Thoracic aorta (tissue), 2 donors: Measurements from ENCODE around the gene NPTXR. TPM values are rescaled to one million over a fixed set of nuclear protein-coding genes. Genes with fewer than 3 reads are reported as not detected.

Experiments used
- ATAC-seq: fragments of 150-250 bp; one replicate; pipeline ENCODE4 v1.8.0; 2017; ENCODE audit warnings: low read depth; ENCODE audit not compliant: insufficient number of reproducible peaks, low FRiP score
- DNase-seq: peaks from one replicate; pipeline ENCODE4 v3.0.0-alpha.2; 2020; ENCODE audit warnings: low spot score
- H3K27ac ChIP-seq, 2 donors: fragments of 200-600 bp; sonication (generic); 1 replicate in 1 of 2; 2 replicates in 1 of 2; pipeline ENCODE4 v1.5.1; 2016; ENCODE audit warnings: mild to moderate bottlenecking in 2 of 2, moderate library complexity in 2 of 2
- H3K27me3 ChIP-seq: fragments of 200-600 bp; sonication (generic); replicated peaks from 2 replicates; pipeline ENCODE4 v1.6.0; 2016; ENCODE audit warnings: mild to moderate bottlenecking; ENCODE audit not compliant: insufficient read depth
- H3K36me3 ChIP-seq: fragments of 200-600 bp; sonication (generic); one replicate; pipeline ENCODE4 v1.5.1; 2016
- H3K4me1 ChIP-seq, 2 donors: fragments of 200-600 bp; sonication (generic); 1 replicate in 1 of 2; 2 replicates in 1 of 2; pipeline versions ENCODE4 v1.5.1 to v1.6.0; 2016; ENCODE audit warnings: low read depth in 2 of 2, mild to moderate bottlenecking in 1 of 2; ENCODE audit not compliant: control insufficient read depth in 1 of 2
- H3K4me3 ChIP-seq: fragments of 200-600 bp; sonication (generic); 2 replicates; pipeline ENCODE4 v1.5.1; 2016; ENCODE audit warnings: mild to moderate bottlenecking
- H3K9me3 ChIP-seq: fragments of 200-600 bp; sonication (generic); 2 replicates; pipeline ENCODE4 v1.5.1; 2016
- total RNA-seq, 2 donors: library from RNA; depleted of rRNA; stranded (reverse); fragments of >200 nt; gene quantifications; one replicate each; pipeline versions ENCODE4 v1.1.0 to v1.2.3, GENCODE V29; 2016
- TF ChIP-seq, protein P1 (sequence below): fragments of 200-600 bp; sonication (generic); IDR thresholded peaks from one replicate; pipeline ENCODE4 v1.5.1; 2019; ENCODE audit warnings: antibody characterized with exemption

NPTXR gene
- total RNA-seq, 2 donors from 2014 or later, result 29.3 to 50.8 TPM

DNA sequence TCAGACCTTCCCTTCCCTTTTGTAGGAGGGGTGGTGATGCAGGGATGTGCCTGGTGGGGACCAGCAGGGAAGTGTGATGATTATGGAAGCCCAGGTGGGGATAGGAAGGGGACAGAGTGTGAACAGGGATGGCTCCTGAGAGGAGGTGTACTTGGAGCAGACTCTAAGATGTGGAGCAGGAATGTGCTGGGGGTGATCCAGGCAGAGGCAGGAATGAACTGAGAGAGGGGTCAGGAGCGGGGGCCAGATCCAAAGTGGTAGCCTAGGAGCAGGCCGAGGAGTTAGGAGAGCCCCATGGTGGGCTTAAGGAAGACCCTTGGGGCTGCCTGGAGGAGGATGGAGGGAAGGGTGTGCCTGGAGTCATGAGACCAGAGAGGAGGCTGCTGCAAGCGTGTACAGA is 3.7 kb downstream of the NPTXR start:
- no peaks in the 10 kb centered on the region for H3K9me3 ChIP-seq
- no peak overlapping the region for H3K4me3 ChIP-seq
- H3K27me3 ChIP-seq, result no peaks in the 10 kb centered on the region
- no peak for ATAC-seq
- H3K27ac ChIP-seq, result no peak overlapping the region
- TF ChIP-seq, protein P1, sequence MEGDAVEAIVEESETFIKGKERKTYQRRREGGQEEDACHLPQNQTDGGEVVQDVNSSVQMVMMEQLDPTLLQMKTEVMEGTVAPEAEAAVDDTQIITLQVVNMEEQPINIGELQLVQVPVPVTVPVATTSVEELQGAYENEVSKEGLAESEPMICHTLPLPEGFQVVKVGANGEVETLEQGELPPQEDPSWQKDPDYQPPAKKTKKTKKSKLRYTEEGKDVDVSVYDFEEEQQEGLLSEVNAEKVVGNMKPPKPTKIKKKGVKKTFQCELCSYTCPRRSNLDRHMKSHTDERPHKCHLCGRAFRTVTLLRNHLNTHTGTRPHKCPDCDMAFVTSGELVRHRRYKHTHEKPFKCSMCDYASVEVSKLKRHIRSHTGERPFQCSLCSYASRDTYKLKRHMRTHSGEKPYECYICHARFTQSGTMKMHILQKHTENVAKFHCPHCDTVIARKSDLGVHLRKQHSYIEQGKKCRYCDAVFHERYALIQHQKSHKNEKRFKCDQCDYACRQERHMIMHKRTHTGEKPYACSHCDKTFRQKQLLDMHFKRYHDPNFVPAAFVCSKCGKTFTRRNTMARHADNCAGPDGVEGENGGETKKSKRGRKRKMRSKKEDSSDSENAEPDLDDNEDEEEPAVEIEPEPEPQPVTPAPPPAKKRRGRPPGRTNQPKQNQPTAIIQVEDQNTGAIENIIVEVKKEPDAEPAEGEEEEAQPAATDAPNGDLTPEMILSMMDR, result no peak
- H3K4me1 ChIP-seq, result peaks cover 18 to 36% of the 10 kb centered on the region in 2 donors
- peaks cover 5% of the 10 kb centered on the region for H3K36me3 ChIP-seq
- no peak for DNase-seq

DNA sequence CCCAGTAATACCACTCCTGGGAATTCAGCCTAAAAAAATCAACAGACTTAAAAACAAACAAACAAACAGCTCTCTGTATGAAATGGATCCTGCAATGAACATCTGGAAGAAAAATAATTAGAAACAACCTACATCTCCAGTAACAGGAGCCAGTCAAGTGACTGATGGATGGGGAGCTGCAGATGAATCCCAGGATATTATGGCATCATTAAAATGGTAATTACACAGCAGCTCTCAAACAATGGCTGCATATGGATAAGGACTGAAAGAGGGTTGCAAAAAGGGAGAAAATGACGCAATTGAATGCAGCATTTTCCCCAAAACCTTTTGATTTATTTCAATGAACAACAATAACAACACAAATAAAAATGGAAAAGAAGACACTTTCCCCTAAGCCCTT is 4.1 kb downstream of the NPTXR start:
- ATAC-seq, result no peak
- no peak overlapping the region for H3K4me3 ChIP-seq

DNA sequence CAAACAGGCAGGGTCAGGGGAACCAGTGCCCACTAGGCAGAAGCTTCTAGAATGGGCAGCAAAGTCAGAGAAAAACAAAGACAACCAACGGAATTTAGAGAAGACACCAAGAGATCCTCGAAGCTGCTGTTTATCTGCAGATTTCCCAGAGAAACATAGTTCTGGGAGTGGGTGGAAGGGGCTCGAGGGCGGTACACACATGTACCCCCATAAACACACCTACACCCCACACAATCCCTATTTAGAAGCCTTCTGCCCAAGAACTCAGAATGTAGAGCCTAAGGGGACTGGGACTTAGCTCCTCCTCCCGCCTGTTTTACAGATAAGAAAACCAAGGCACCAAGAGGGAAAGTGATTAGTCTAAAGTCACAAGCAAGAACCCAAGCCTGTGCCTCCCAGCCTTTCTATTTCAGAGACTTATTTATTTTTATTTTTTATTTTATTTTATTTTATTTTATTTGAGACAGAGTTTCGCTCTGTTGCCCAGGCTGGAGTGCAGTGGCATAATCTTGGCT is 6.4 kb downstream of the NPTXR start:
- ATAC-seq, result no peak
- Histone ChIP-seq H3K27ac (no peak overlapping the region), H3K27me3 (no peaks in the 10 kb centered on the region), H3K36me3 (peaks cover 5% of the 10 kb centered on the region), H3K4me1 (peaks cover 7 to 23% of the 10 kb centered on the region in 2 donors), H3K9me3 (no peaks in the 10 kb centered on the region), H3K4me3 (no peak overlapping the region)
- TF ChIP-seq, protein P1, result no peak
- DNase-seq, result no peak

More for the DNA sequence above, 4.1 kb downstream of the NPTXR start:
- Histone ChIP-seq H3K9me3 (no peaks in the 10 kb centered on the region), H3K36me3 (peaks cover 5% of the 10 kb centered on the region), H3K27me3 (no peaks in the 10 kb centered on the region), H3K27ac (no peak overlapping the region), H3K4me1 (peaks cover 16 to 32% of the 10 kb centered on the region in 2 donors)
- TF ChIP-seq, protein P1, result no peak
- no peak for DNase-seq

DNA sequence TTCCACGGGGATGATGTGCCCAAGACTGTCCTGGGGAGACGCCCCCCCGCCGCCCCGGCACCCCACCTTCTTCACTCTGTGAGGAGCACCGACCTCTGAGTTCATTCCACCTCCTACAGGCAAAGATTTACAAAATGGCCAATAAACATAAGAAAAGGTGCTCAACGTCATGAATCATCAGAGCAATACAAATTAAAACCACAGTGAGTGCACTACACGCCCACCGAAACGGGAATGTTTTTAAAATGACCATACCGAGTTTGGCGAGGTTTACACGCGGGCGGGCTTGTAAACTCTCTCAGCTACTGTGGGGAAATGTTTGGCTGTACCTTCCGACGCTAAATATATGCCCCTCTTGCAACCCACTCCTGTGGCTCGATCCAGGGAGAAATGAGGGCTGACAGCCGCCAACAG is 7.9 kb downstream of the NPTXR start:
- no peak overlapping the region for H3K27ac ChIP-seq
- H3K27me3 ChIP-seq, result no peaks in the 10 kb centered on the region
- ATAC-seq (no peak), DNase-seq (no peak)
- peaks cover 5% of the 10 kb centered on the region for H3K36me3 ChIP-seq
- TF ChIP-seq, protein P1, result no peak
- peaks cover 0 to 7% of the 10 kb centered on the region in 2 donors for H3K4me1 ChIP-seq
- no peaks in the 10 kb centered on the region for H3K9me3 ChIP-seq
- H3K4me3 ChIP-seq, result no peak overlapping the region

DNA sequence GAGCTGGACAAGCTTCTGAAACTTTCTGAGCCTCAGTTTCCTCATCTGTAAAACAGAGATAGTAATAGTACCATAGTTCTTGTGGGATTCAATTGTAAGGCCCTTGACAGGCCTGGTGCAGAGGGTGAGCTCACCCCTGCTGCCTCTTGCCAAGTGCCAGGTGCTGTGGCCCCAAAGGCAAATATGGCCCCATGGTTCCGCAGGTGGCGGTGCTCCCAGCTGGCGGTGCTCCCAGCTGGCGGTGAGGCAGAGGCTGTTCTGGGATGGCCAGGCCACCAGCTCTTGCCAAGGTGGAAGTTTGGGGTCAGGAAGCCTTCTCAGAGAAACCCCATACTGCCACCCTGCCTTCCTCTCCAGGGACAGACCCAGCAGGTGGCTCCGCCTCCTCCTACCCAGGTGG is 8.8 kb downstream of the NPTXR start:
- TF ChIP-seq, protein P1, result no peak
- H3K27ac ChIP-seq, result no peak overlapping the region
- peaks cover 5% of the 10 kb centered on the region for H3K36me3 ChIP-seq
- H3K9me3 ChIP-seq, result no peaks in the 10 kb centered on the region
- H3K27me3 ChIP-seq, result no peaks in the 10 kb centered on the region
- no peaks in the 10 kb centered on the region for H3K4me1 ChIP-seq
- no peak for DNase-seq
- H3K4me3 ChIP-seq, result no peak overlapping the region
- ATAC-seq, result no peak
